ENCODE results near the gene CEMIP.

GRCh38 chr15:80790236-80790635 is 11.1 kb downstream of the CEMIP start:
- TF ChIP-seq CTCF (conservative IDR thresholded peaks at IDR 0.05; ENCODE audit: low read length) = no peak
- no peak for TF ChIP-seq EZH2phosphoT487 (IDR thresholded peaks at IDR 0.05; ENCODE audit: borderline replicate concordance)

Measured in Loucy (cell line).